SK-N-MC (cell line): ENCODE results near the gene FCHSD2.
"Not testable (repeated sequence)": the region's sequence is repeated elsewhere in the genome, so short reads cannot be mapped to it uniquely, and the experiment has no call there.

Experiments used
- DNase-seq: peaks from one replicate; pipeline ENCODE4 v3.0.0-alpha.2; 2011; ENCODE audit warnings: low read depth, low spot score
- H3K27ac ChIP-seq: fragments of 200-600 bp; sonication (generic); 2 replicates; pipeline ENCODE4 v1.5.1; 2016; ENCODE audit warnings: mixed run types
- H3K36me3 ChIP-seq: fragments of 200-600 bp; sonication (generic); 2 replicates; pipeline ENCODE4 v1.6.1; 2017; ENCODE audit warnings: antibody characterized with exemption, low read length, mixed read lengths; ENCODE audit not compliant: insufficient read depth
- H3K4me3 ChIP-seq: fragments of 200-600 bp; sonication (generic); 2 replicates; pipeline ENCODE4 v1.5.1; 2016
- H3K9ac ChIP-seq: fragments of 200-600 bp; sonication (generic); 2 replicates; pipeline ENCODE4 v1.8.0; 2017; ENCODE audit warnings: mixed run types, mixed read lengths; ENCODE audit not compliant: insufficient read length
- H3K9me3 ChIP-seq: fragments of 200-600 bp; sonication (generic); 2 replicates; pipeline ENCODE4 v1.6.1; 2017; ENCODE audit warnings: low read depth, mild to moderate bottlenecking, antibody characterized with exemption, low read length, moderate library complexity, mixed read lengths
- EZH2 ChIP-seq: fragments of 200-600 bp; sonication (generic); IDR thresholded peaks from one replicate; pipeline ENCODE4 v1.6.1; 2017; ENCODE audit warnings: antibody characterized with exemption
- FOXP2 ChIP-seq: optimal IDR thresholded peaks from 2 replicates; pipeline ENCODE3; 2011; ENCODE audit warnings: mild to moderate bottlenecking, moderate library complexity; ENCODE audit not compliant: insufficient read depth; ENCODE audit errors: extremely low read length, control extremely low read depth
- POLR2AphosphoS5 ChIP-seq: IDR thresholded peaks from 2 replicates; pipeline ENCODE4 v1.6.1; 2012; ENCODE audit warnings: mild to moderate bottlenecking, low read depth, low read length, borderline replicate concordance

The FCHSD2 gene

DNA sequence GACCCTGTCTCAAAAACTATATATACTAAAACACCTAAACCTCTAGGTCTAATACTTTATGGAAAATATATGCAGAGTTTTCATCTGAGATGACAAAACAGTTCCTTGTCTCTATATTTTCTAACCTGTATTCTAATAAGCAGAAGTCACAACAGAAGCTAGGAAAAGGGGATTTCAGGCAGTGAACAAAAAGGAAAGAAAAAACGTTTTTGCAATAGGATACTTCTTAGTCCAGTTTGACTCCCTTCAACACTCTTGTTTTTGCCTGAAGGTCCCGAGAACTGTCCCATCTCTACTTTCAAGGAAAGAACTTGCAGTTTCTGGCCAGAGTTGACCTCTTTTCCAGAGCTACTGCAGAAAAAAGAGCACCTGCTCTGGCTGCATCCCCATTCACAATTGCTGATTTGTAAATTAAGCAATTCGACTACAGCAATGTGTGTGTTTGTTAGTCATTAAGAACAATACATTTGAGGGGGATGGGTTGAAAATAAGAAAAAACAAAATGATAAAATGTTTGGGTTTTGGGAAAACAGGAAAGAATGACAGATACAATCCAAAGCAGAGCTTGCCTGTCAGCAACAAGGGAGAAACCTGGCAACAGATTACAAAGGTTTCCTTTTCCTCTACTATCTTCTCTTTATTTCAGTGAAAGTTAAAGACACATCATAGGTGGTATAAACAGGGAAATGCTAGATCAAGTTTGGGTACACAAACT is 160.0 kb downstream of the FCHSD2 start:
- DNase-seq: no peak
- no peak for TF ChIP-seq EZH2
- TF ChIP-seq POLR2AphosphoS5: no peak
- no peak for TF ChIP-seq FOXP2
- Histone ChIP-seq H3K9me3 (no peaks in the 10 kb centered on the region), H3K36me3 (peaks cover 53% of the 10 kb centered on the region), H3K9ac (no peak overlapping the region), H3K4me3 (no peak overlapping the region), H3K27ac (no peak overlapping the region)

DNA sequence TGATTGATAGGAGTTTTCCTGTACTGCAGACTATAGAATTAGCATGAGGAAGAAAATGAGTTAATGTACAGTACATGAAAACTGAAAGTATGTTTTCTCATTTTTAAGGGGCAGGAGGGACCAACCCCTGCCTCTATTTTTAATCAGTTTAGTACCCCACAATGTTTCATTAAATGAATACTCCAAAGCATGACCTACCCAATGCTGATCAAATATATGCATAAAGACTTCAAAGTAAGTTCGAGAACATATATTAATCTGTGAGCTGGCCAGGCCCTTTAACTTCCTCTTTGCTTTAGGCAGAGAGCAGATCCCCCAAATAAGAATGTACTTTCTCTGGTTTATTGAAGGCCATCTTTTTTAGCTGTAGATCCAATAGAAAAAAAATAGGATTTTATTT is 161.0 kb downstream of the FCHSD2 start:
- Histone ChIP-seq H3K9ac (no peak overlapping the region), H3K36me3 (peaks cover 48% of the 10 kb centered on the region), H3K9me3 (no peaks in the 10 kb centered on the region), H3K4me3 (no peak overlapping the region), H3K27ac (peak overlapping the region; percentile 3; the same call in 1 of the 2 replicates)
- no peak for DNase-seq
- no peak for TF ChIP-seq EZH2
- no peak for TF ChIP-seq FOXP2
- no peak for TF ChIP-seq POLR2AphosphoS5

DNA sequence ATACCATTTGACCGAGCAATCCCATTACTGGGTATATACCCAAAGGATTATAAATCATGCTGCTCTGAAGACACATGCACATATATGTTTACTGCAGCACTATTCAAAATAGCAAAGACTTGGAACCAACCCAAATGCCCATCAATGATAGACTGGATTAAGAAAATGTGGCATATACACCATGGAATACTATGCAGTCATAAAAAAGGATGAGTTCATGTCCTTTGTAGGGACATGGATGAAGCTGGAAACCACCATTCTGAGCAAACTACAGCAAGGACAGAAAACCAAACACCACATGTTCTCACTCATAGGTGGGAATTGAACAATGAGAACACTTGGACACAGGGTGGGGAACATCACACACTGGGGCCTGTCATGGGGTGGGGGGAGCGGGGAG is 164.3 kb downstream of the FCHSD2 start:
- H3K36me3 ChIP-seq: peaks cover 60% of the 10 kb centered on the region

DNA sequence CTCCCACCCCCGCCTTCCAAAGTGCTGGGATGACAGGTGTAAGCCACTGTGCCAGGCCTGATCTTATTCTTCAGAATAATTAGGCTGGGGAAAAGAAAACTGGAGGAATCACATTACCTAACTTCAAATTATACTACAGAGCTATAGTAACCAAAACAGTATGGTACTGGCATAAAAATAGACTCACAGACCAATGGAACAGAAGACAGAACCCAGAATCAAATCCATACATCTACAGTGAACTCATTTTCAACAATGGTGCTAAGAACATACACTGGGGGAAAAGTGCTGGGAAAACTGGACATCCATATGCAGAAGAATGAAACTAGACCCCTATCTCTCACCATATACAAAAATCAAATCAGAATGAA is 165.6 kb downstream of the FCHSD2 start:
- peaks cover 58% of the 10 kb centered on the region for H3K36me3 ChIP-seq
- not testable (repeated sequence) for H3K4me3 ChIP-seq, H3K9me3 ChIP-seq, DNase-seq, H3K9ac ChIP-seq, H3K27ac ChIP-seq

More for the DNA sequence above, 164.3 kb downstream of the FCHSD2 start:
- DNase-seq, H3K27ac ChIP-seq, H3K9ac ChIP-seq, H3K9me3 ChIP-seq, H3K4me3 ChIP-seq: not testable (repeated sequence)

DNA sequence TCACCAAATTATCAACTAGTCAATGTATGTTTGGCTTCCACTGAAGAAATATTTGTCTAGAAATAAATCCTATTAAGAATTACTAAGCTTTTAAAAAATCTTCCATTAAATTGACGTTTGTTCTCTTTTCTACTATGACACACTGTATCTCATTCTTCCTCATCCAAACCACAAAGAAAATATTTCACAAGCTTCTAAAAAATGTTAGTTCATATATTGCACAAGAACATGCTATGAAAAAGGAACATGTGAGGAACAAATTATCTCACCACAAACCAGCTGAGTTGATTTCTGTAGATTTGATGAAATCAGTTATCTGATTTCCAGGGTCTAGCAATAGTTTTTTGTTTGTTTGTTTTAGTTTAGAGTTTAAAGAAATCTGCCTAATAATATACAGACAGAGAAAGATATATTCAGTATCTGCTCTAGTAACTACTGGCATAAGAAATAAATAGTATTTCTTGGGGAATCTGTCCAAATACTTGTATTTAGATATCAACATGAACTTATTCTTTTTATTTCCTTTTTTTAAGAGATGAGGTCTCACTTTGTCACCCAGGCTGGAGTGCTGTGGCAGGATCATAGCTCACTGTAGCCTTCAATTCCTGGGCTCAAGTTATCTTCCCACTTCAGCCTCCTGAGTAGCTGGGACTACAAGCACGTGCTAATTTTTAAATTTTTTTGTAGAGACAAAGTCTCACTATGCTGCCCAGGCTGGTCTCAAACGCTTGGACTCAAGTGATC is 166.2 kb downstream of the FCHSD2 start:
- H3K27ac ChIP-seq: peak overlapping the region; percentile 70
- TF ChIP-seq EZH2 (no peak), POLR2AphosphoS5 (no peak), FOXP2 (no peak)
- no peaks in the 10 kb centered on the region for H3K9me3 ChIP-seq
- peaks cover 55% of the 10 kb centered on the region for H3K36me3 ChIP-seq
- DNase-seq: peak; percentile 57
- no peak overlapping the region for H3K9ac ChIP-seq
- H3K4me3 ChIP-seq: no peak overlapping the region

DNA sequence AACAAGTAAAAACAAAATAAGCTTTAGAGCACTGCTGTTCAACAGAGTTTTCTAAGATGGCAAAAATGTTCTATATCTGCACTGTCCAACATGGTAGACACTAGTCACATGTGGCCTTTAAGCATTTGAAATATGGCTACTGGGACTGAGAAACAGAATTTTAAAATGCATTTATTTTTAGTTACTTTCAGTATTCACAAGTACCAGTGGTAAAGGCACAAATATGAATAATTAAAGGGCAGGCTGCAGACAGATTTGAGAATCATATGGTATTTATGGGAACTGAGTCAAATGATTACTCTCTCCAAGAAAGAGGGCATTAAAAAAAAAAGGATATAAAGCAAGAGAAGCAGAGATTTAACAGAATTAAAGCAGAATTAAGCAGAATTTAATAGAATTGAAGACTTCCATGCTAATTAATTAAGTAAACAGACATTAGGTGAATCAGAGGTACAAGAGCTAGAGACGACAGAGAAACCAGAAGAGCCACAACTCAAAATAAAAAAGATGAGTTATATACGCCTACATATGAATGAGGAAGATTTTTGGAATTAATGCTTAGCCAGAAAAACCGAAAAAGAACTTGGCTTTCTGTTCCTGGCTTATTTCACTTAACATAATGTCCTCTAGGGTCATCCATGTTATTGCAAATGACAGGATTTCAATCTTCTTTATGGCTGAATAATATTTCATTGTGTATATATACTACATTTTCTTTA is 167.5 kb downstream of the FCHSD2 start:
- TF ChIP-seq EZH2 (no peak), POLR2AphosphoS5 (no peak), FOXP2 (no peak)
- Histone ChIP-seq H3K9me3 (no peaks in the 10 kb centered on the region), H3K9ac (no peak overlapping the region), H3K27ac (no peak overlapping the region), H3K36me3 (peaks cover 44% of the 10 kb centered on the region), H3K4me3 (no peak overlapping the region)
- DNase-seq: no peak

DNA sequence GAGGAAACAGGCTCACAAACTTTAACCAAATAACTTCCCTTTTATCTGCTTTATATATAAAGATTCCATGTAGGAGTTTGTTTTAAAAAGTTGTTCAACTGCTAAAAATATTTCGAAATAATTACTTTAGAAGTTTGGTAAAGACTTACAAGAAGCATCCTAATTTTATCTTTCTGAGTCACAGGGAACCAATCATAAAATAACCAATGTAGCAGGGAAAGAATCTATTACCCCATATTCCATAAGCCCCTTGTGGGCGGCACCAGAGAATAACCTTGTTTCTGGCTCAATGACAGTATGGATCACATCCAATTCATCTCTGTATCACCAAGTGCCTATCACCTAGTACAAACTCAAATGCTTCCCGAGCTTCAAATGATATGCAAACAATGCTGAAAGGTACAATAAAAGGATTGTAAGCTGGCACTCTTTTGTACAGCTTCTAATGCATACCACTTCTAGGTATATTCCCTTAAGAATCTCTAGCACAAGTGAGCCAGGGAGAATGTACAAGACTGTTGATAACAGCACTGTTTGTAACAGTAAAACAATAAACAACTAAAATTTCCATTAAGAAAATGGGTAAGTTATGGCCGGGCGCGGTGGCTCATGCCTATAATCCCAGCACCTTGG is 169.5 kb downstream of the FCHSD2 start:
- Histone ChIP-seq H3K9me3 (no peaks in the 10 kb centered on the region), H3K27ac (no peak overlapping the region), H3K9ac (no peak overlapping the region), H3K4me3 (no peak overlapping the region), H3K36me3 (peaks cover 31% of the 10 kb centered on the region)
- no peak for TF ChIP-seq POLR2AphosphoS5
- TF ChIP-seq EZH2: no peak
- no peak for TF ChIP-seq FOXP2
- no peak for DNase-seq

DNA sequence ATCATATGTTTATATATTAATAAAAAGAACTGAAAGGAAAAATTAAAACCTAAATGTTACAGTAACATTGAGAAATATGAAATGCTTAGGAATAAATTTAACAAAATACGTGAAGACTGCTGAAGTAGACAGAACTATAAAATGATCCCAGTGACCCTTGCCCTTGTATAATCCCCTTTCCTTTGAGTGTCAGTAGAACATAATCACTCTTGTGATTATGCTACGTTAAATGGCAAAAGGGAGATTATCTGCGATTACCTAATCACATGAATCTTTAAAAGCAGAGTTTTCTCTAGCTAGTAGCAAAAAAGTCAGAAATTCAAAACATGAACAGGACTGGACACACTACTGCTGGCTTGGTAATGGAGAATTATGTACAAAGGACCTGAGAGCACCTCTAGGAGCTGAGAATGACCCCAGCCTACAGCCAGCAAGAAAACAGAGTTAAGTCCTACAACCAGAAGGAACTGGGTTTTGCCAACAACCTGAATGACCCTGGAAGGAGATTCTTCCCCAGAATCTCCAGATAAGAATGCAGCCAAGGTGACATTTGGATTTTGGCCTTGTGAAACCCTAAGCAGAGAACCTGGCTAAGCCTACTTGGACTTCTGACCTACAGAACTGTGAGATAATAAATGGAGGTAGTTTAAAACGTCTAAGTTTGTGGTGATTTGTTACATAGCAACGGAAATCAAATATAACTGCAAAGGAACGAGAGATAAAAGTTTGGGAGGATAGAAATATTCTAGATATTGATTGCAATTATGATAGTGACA is 170.7 kb downstream of the FCHSD2 start:
- no peak overlapping the region for H3K4me3 ChIP-seq
- DNase-seq: no peak
- no peak overlapping the region for H3K27ac ChIP-seq
- H3K9ac ChIP-seq: no peak overlapping the region
- H3K36me3 ChIP-seq: peaks cover 32% of the 10 kb centered on the region
- no peaks in the 10 kb centered on the region for H3K9me3 ChIP-seq
- TF ChIP-seq EZH2 (no peak), FOXP2 (no peak), POLR2AphosphoS5 (no peak)
